Spleen (tissue), 11 donors: ENCODE measurements around the gene GANAB. TPM values are rescaled to one million over a fixed set of nuclear protein-coding genes. Genes with fewer than 3 reads are reported as not detected.

Source experiments
- DNase-seq: peaks from one replicate; pipeline ENCODE4 v3.0.0-alpha.2; 2020
- H3K27ac ChIP-seq, 8 donors: fragments of 200-600 bp; sonication (generic) in 7 of 8; 1 replicate in 4 of 8; 2 replicates in 4 of 8; pipeline versions ENCODE4 v1.5.0 to v1.8.0; 2016 to 2021; ENCODE audit warnings: inconsistent platforms in 4 of 8, mild to moderate bottlenecking in 4 of 8, moderate library complexity in 1 of 8
- H3K27me3 ChIP-seq, 7 donors: fragments of 200-600 bp; sonication (generic) in 6 of 7; replicated peaks in 1 of 7; 1 replicate in 4 of 7; 2 replicates in 3 of 7; pipeline versions ENCODE4 v1.5.0 to v1.8.0; 2016 to 2021; ENCODE audit warnings: inconsistent platforms in 3 of 7, mild to moderate bottlenecking in 1 of 7
- H3K36me3 ChIP-seq, 6 donors: fragments of 200-600 bp; sonication (generic) in 5 of 6; 1 replicate in 4 of 6; 2 replicates in 2 of 6; pipeline versions ENCODE4 v1.5.0 to v1.8.0; 2016 to 2021; ENCODE audit warnings: inconsistent platforms in 2 of 6
- H3K4me1 ChIP-seq, 6 donors: fragments of 200-600 bp; sonication (generic) in 5 of 6; 1 replicate in 3 of 6; 2 replicates in 3 of 6; pipeline versions ENCODE4 v1.5.0 to v1.8.0; 2016 to 2021; ENCODE audit warnings: inconsistent platforms in 3 of 6
- H3K4me3 ChIP-seq, 8 donors: fragments of 200-600 bp; sonication (generic) in 7 of 8; 1 replicate in 4 of 8; 2 replicates in 4 of 8; pipeline versions ENCODE4 v1.5.0 to v1.8.0; 2016 to 2021; ENCODE audit warnings: inconsistent platforms in 4 of 8, mild to moderate bottlenecking in 4 of 8, moderate library complexity in 2 of 8
- H3K9me3 ChIP-seq, 8 donors: fragments of 200-600 bp; sonication (generic) in 7 of 8; 1 replicate in 4 of 8; 2 replicates in 4 of 8; pipeline versions ENCODE4 v1.5.0 to v1.8.0; 2016 to 2021; ENCODE audit warnings: inconsistent platforms in 4 of 8
- CTCF ChIP-seq, 11 experiments: fragments of 200-600 bp in 7 of 11; fragments of 450-650 bp in 4 of 11; sonication (generic) in 4 of 11; IDR thresholded peaks in 8 of 11; conservative IDR thresholded peaks in 3 of 11; 1 replicate in 7 of 11; 2 replicates in 4 of 11; pipeline versions ENCODE4 v1.4.0 to v1.8.0; 2016 to 2021; ENCODE audit warnings: antibody characterized with exemption in 11 of 11, inconsistent platforms in 4 of 11, mild to moderate bottlenecking in 1 of 11
- POLR2A ChIP-seq, 3 donors: fragments of 450-650 bp; IDR thresholded peaks; one replicate each; pipeline ENCODE4 v1.5.1; 2017; ENCODE audit warnings: antibody characterized with exemption in 3 of 3, mild to moderate bottlenecking in 1 of 3
- POLR2AphosphoS5 ChIP-seq, 3 donors: sonication (generic); formaldehyde crosslinking; IDR thresholded peaks; one replicate each; pipeline ENCODE4 v1.5.1; 2017; ENCODE audit warnings: antibody characterized with exemption in 3 of 3
- WGBS, 5 donors: extraction: QIAGEN DNeasy Blood & Tissue Kit in 3 of 5; methylation state at CpG; one replicate each; pipeline versions ENCODE4 v1.1.5 to v1.1.7; 2013 to 2018; 5-methylcytosine and 5-hydroxymethylcytosine counted together
- intact Hi-C: fragments of 100-400 bp; cut with DNase I; formaldehyde crosslinking; loops from one replicate; pipeline ENCODE4 v1.15.0; 2023; ENCODE audit warnings: low total_unique reads
- polyA plus RNA-seq, 3 donors: library from polyadenylated mRNA; stranded (reverse); fragments of 200-250 nt; gene quantifications; one replicate each; pipeline ENCODE4 v1.2.1, GENCODE V29; 2013
- total RNA-seq, 7 donors: library from RNA; depleted of rRNA in 3 of 7; stranded (reverse); fragments of >200 nt in 3 of 7; fragmentation: NEBNext Ultra II Directional in 4 of 7; extraction: Animal tissue kit (Norgen Biotek cat#: 25700) in 4 of 7; gene quantifications; one replicate each; pipeline versions ENCODE4 v1.1.0 to v1.2.1, GENCODE V29; 2016 to 2021
- donor health status: healthy with polysubstance abuse.
- donor health status: DM: no; HTN: no; CAD: no; lungs with moderate emphysema.
- donor health status: DM: no; HTN: no; CAD: no.
- donor health status: Bipolar disorder and iron deficiency.
- donor health status: healthy.
- donor health status: DM: no; HTN: no; CAD: no.
- donor health status: DM: yes; HTN: yes; CAD: no.

GANAB gene
- total and polyA plus RNA-seq, 10 donors = 49.0 to 245 (median 136) TPM

- Histone ChIP-seq H3K4me1 (peaks cover 37 to 76% (median 60%) of the 10 kb centered on the region in 6 donors), H3K9me3 (no peaks in the 10 kb centered on the region), H3K36me3 (peaks cover 0 to 66% (median 52%) of the 10 kb centered on the region in 6 donors), H3K4me3 (no peak overlapping the region), H3K27me3 (no peaks in the 10 kb centered on the region), H3K27ac (peak overlapping the region in 1 of 8 donors; percentile 7)
- intact Hi-C loops = loop anchor here (10.0 kb wide), 1 partner anchor 80 kb away; the partner anchor contains the start of genes LBHD1, UBXN1 and UQCC3
- 88 to 94% (median 89%) methylated on average over 3 to 8 of the region's 8 CpGs for WGBS, 5 donors
- TF ChIP-seq POLR2A (IDR thresholded peaks at IDR 0.05) (no peak), POLR2AphosphoS5 (IDR thresholded peaks at IDR 0.05) (no peak), CTCF (IDR thresholded peaks at IDR 0.05 in 8 of 11, conservative IDR thresholded peaks at IDR 0.05 in 3 of 11) (no peak)
- no peak for DNase-seq
Observed at GRCh38 chr11:62595124-62595523, 51.3 kb downstream of the GANAB start.

GRCh38 chr11:62593434-62594044, 52.9 kb downstream of the GANAB start:
- Histone ChIP-seq H3K36me3 (peaks cover 0 to 62% (median 56%) of the 10 kb centered on the region in 6 donors), H3K9me3 (no peaks in the 10 kb centered on the region), H3K4me3 (no peak overlapping the region), H3K27me3 (no peaks in the 10 kb centered on the region), H3K27ac (peak overlapping the region in 5 of 8 donors; percentile 98 to 99 (median 98)), H3K4me1 (peaks cover 23 to 76% (median 55%) of the 10 kb centered on the region in 6 donors)
- intact Hi-C loops = loop anchor here (10.0 kb wide), 1 partner anchor 81 kb away; the partner anchor contains the start of genes LBHD1, UBXN1 and UQCC3
- TF ChIP-seq POLR2A (IDR thresholded peaks at IDR 0.05) = no peak
- peak; percentile 22 to 77 (median 62) for TF ChIP-seq CTCF (IDR thresholded peaks at IDR 0.05 in 8 of 11, conservative IDR thresholded peaks at IDR 0.05 in 3 of 11)
- TF ChIP-seq POLR2AphosphoS5 (IDR thresholded peaks at IDR 0.05) = peak in 2 of 3 donors; percentile 50 to 79
- 54 to 56% (median 55%) methylated on average over 13 of the region's 13 CpGs for WGBS, 5 donors
- peak; percentile 92 for DNase-seq

GRCh38 chr11:62592989-62593421, 53.4 kb downstream of the GANAB start:
- no peaks in the 10 kb centered on the region for H3K9me3 ChIP-seq
- peak overlapping the region; percentile 87 to 99 (median 98) for H3K27ac ChIP-seq
- WGBS, 5 donors = 70 to 82% (median 76%) methylated on average over 8 of the region's 8 CpGs
- H3K27me3 ChIP-seq = no peaks in the 10 kb centered on the region
- H3K4me1 ChIP-seq = peaks cover 19 to 76% (median 51%) of the 10 kb centered on the region in 6 donors
- TF ChIP-seq CTCF (IDR thresholded peaks at IDR 0.05 in 8 of 11, conservative IDR thresholded peaks at IDR 0.05 in 3 of 11) (no peak), POLR2AphosphoS5 (IDR thresholded peaks at IDR 0.05) (no peak), POLR2A (IDR thresholded peaks at IDR 0.05) (no peak)
- DNase-seq = no peak
- peak overlapping the region in 1 of 8 donors; percentile 84 for H3K4me3 ChIP-seq
- peaks cover 0 to 62% (median 56%) of the 10 kb centered on the region in 6 donors for H3K36me3 ChIP-seq
- intact Hi-C loops = loop anchor here (10.0 kb wide), 1 partner anchor 82 kb away; the partner anchor contains the start of genes LBHD1, UBXN1 and UQCC3
